SIG-M5 (cell line): Measurements from ENCODE around the gene TNK1.
"Not testable (repeated sequence)": the region's sequence is repeated elsewhere in the genome, so short reads cannot be mapped to it uniquely, and the experiment has no call there.

ENCODE experiments used
- DNase-seq: peaks from one replicate; lab custom pipeline; 2025; lab: John Stamatoyannopoulos, UW

Gene TNK1

DNA sequence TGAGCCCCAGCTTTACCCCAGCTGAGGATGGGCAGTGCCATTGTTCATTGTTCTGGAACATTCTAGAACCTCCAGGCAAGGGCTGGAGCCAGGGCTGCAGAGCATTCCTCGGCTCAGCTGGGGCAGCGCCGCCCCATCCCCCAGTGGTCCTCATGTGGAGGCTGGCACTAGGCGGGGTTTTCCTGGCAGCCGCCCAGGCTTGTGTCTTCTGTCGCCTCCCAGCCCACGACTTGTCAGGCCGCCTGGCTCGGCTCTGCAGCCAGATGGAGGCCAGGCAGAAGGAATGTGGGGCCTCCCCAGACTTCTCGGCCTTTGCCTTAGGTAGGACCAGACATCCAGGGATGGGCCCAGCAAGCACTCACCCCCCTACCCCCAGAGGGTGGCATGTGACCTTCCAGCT lies 25.8 kb upstream of the TNK1 start, which contains the start of gene TMEM95:
Gene TMEM95, plus strand, starts transcription at position 104 of the 400 bp plus-strand sequence. Its CDS starts 49 bp downstream, at position 153.
- no peak for DNase-seq

DNA sequence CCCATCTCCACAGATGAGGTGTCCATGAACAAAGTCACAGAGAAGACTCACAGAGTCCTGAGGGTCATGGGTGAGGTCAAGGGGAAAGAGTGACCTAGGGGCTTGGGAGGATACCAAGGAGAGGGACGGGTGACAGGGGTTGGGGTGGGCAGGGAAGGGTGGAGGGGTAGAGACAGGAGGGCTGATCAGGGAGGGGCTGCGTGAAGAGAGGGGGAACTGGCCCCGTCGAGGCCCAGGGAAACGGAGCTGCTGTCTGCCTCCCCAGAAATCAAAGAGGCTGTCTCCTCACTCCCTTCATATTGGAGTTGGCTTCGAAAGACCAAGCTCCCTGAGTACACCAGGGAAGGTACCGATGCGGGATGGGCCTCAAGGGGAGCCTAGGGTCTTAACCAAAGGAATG lies 25.3 kb upstream of the TNK1 start:
- DNase-seq, result no peak

DNA sequence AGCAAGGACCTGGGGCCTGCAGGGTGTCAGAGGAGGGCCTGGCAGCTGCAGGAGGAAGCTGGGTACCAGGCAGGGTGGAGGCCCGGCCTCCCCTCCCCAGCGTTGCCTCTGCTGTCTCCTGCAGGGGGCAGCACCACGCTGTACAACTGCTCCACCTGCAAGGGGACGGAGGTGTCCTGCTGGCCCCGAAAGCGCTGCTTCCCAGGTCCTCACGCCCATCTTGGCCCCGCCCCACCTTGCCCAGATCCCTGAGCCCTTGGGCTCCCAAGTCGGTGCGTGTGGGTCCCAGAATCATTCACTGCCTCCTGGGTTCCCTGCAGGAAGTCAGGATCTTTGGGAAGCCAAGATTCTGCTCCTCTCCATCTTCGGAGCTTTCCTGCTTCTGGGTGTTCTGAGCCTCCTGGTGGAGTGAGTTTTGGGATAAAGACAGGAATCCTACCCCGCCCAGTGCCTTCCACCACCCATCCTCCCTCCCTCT lies 24.8 kb upstream of the TNK1 start:
- DNase-seq, result no peak

DNA sequence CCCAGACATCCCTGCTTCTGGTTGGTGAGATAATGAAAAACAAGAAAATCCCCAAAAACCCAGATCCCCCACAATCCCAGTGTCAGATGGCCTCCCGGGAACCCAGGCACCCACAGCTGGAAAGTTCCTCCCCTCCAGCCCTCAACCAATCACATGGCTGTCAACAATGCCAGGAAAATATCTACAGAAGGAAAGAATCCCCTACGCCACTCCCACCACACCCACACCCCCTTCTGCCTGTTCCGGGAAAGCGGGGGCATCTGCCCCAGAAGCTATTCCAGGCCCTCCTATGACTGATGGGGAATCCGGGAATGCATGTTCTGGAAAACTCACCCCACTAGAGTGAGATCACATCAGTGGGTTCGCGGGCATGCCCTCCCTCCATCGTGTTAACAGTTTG lies 24.1 kb upstream of the TNK1 start:
- no peak for DNase-seq

DNA sequence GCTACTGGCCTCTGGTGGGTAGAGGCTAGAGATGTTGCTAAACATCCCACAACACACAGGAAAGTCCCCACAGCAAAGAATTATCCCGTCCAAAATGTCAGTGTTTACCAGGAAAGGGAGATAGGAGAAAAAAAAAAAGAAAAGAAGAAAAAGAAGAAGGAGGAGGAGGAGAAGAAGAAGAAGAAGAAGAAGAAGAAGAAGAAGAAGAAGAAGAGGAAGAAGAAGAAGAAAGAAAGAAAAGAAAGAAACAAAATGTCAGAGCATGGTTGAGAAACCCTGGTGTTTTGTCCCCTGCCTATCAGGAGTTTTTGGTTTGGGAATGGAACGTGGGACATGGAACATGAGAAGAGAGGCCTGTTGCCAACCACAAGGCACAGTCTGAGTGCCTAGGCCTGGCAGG lies 23.5 kb upstream of the TNK1 start:
- DNase-seq, result no peak

DNA sequence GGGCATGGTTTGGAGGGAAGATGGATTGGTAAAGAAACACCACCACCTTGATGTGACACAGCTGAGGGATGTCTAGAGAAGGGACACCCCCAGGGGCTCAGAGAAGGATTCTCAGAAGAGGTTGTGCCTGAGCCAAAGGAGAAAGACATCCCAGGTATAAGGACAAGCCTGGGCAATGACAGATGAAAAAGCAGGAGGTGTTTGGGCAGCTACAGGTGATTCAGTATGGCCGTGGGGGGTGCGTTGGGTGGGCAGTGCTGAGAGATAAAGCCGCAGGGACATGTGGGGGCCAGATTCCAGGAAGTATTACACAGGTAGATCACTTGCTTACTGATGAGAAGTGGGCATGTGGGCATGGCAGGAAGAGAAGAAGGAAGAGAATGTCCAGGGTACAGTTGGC lies 19.0 kb upstream of the TNK1 start:
- DNase-seq, result no peak

DNA sequence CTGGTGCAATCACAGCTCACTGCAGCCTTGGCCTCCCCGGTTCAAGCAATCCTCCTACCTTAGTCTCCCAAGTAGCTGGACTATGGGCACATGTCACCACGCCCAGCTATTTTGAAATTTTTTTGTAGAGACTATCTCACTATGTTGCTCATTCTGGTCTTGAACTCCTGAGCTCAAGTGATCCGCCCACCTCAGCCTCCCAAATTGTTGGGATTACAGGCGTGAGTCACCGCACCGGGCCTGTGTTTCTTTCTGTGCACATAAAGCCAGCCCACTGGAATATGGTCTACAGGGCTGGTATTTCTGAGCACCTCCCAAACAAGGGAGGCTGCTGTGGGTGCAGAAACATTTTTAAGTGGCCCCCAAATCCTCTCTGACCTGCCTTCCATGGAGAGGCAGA lies 17.6 kb upstream of the TNK1 start:
- DNase-seq, result no peak

DNA sequence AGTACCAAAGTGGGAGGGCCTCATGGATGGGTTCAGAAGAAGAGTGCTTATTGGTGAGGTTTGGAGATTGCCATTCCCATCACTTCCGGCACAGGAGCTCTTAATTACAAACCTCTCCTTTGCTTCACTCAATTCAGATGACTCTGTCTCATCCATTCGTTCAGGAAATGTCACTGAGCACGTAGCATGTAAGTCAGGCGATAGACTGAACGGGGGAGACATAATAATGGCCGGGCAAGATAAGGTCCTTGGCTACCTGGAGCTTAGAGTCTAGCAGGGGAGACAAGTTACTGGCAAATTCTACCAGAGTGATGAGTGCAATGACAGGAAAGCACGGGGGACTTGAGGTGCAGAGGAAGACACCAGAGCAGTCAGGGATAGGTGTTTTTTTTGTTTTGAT lies 14.9 kb upstream of the TNK1 start:
- not testable (repeated sequence) for DNase-seq

DNA sequence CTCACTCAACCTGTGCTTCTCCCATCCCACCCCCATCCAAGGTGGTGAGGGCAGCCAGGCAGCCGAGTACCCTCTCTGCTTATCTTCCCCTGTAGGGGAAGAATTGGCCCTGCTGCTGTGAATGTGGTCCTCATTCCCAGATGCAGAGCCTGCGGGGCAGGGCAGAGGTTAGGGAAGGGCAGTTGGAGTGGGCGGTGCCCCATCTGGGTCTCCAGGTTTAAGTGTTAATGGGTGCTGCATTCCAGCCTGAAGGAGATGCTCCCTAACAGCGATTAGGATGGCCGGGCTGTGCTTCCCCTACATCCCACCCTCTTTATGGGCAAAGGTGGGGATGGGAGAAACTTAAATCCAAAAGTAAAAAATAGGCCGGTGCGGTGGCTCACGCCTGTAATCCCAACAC lies 13.8 kb upstream of the TNK1 start:
- DNase-seq, result no peak

DNA sequence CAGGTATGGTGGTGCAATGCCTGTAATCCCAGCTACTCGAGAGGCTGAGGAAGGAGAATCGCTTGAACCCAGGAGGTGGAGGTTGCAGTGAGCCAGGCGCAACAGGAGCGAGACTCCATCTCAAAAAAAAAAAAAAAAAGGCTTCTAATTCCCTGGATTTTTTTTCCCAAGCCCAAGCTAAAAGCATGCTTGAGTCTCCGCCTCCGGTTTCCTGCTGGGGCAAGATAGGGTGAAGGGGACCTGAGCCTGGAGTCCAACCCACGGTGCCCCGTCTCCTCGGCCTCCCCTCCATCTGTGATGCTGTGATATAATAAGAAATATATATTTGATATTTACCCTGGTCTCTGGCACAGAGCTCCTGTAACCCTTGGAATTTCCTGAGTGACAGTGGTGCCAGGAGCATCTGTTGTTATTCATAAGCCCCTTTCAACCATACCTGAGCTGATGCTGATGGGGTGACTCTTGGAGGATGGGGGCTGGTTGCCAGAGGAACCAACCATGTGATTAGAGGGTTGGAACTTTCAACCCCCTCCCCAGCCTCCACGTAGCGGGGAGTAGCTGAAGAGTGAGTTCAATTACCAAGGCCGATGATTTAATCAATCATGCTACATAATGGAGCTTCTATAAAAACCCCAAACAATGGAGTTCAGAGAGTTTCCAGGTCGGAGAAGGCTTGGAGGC lies 12.8 kb upstream of the TNK1 start:
- no peak for DNase-seq

DNA sequence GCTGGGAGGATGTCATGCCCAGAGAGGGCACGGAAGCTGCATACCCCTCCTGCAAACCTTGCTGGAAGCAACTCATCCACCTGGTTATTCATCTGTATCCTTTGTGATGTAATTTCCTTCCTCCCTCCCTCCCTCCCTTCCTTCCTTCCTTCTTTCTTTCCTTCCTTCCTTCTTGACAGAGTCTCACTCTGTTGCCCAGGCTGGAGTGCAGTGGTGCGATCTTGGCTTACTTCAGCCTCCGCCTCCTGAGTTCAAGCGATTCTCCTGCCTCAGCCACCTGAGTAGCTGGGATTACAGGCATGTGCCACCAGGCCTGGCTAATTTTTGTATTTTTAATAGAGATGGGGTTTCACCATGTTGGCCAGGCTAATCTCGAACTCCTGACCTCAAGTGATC lies 12.3 kb upstream of the TNK1 start:
- DNase-seq, result not testable (repeated sequence)

DNA sequence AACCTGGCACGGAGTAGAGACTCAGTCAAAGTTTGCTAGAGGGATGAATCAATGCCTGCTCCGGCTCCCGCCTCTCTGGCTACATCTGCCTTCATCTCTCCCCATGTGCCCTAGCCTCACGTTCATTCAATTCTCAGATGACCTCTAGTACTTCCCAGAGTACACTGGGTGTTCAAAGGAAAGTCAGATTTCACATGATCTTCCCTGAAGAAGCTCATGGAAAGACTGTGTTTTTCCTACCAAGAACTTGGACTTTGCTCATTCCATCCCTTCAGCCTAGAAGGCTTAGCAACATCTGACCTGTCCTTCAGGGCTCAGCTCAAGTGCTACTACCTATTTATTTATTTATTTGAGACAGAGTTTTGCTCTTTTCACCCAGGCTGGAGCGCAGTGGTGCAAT lies 11.1 kb upstream of the TNK1 start:
- DNase-seq, result no peak

DNA sequence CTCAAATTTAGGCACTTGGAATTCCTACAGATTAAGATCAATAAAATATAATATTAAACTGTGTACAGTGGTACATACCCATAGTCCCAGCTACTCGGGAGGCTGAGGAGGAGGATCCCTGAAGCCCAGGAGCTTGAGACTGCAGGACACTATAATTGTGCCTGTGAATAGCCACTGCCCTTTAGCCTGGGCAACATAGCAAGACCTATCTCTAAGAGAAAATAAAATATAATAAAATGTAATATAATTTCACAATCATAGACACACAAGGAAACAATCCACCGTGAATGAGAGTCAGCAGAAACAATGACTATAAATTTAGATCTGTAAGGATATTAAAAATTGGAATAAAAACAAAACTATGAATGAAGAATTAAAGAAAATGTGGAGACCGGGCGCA lies 10.0 kb upstream of the TNK1 start:
- DNase-seq, result no peak

DNA sequence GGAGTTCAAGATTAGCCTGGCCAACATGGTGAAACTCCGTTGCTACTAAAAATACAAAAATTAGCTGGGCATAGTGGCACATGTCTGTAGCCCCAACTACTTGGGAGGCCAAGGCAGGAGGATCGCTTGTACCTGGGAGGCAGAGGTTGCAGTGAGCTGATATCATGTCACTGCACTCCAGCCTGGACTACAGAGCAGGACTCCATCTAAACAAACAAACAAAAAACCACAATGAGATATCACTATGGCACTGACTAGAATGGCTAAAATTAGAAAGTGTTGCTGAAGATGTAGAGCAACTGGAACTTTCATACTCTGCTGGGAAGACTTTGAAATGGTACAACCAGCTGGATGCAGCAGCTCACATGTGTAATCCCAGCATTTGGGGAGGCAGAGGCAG lies 6.5 kb upstream of the TNK1 start:
- DNase-seq, result no peak

DNA sequence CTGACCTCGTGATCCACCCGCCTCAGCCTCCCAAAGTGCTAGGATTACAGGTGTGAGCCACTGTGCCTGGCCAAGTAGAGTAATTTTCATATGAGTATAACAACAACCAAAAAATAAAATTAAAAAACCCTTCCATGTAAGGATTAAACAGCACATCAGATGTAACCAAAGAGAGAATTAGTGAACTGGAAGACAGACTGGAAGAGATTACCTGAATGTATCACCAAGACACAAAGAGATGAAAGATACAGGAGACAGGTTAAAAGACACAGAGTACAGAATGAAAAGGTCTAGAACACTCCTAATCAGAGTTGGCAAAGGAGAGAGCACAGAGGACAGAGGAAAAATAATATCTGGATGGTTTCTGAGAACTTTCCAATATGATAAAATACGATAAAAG lies 1.8 kb upstream of the TNK1 start:
- DNase-seq, result no peak

DNA sequence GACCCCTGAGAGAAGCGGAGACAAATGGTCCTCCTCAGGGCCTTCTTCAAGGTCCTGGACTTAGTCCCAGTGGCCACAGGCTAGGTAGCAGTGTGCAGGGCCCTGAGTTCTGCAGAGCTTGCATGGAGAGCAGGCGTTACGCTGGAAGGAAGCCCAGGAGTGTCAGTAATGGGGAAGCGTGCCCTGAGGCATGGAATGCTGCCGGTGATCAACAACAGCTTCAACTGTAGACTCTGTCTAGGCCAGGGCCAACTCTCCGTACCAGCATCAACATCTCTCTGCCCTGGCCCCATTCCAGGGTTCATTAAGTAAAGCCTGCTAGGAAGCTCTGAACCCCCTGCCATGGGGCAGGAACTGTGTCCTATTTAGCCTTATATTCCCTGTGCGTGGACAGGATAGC lies 568 bp upstream of the TNK1 start:
- DNase-seq, result no peak

DNA sequence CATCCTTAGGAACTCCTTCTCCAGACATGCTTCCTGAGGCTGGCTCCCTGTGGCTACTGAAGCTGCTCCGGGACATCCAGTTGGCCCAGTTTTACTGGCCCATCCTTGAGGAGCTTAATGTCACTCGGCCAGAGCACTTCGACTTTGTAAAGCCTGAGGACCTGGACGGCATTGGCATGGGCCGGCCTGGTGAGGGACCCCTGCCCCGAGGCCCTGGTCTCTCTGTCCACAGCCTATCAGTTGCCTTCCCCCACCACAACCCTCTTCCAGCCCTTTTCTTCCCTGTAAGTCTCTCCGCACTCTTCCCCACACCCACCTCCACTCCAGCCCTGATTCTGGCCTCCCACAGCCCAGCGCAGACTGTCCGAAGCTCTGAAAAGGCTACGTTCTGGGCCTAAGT lies 2.0 kb downstream of the TNK1 start:
- no peak for DNase-seq

DNA sequence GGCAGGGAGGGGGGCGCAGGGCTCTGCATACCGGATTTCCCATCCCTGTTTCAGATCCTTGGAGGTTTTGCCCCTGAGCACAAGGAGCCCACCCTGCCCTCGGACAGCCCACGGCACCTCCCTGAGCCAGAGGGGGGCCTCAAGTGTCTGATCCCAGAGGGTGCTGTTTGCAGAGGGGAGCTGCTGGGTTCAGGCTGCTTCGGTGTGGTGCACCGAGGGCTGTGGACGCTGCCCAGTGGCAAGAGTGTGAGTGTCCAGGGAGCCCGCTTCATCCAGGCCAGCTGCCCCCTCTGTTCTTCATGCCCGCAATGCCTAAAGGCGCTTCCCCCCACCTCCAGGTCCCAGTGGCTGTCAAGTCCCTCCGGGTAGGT lies 2.5 kb downstream of the TNK1 start:
- no peak for DNase-seq

DNA sequence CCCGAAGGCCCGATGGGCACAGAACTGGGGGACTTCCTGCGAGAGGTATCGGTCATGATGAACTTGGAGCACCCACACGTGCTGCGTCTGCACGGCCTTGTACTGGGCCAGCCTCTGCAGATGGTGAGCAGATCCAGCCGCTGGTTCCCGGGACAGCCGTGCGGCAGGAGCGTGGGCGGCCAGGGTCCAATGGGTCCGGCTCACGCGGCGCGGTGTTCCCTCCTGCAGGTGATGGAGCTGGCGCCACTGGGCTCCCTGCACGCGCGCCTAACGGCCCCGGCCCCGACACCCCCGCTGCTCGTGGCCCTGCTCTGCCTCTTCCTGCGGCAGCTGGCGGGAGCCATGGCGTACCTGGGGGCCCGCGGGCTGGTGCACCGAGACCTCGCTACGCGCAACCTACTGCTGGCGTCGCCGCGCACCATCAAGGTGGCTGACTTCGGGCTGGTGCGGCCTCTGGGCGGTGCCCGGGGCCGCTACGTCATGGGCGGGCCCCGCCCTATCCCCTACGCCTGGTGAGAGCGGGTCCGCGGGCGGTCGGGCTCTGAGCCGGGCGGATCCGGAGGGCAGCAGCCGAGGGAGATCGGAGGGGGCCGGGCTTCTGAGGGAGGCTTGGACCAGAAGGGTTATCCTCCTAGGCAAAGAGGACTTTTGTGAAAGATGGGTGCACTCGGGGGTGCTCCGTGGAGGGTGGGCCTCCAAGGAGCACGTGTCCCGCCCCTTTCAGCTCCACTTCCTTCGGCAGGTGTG lies 3.0 kb downstream of the TNK1 start:
- DNase-seq, result no peak

DNA sequence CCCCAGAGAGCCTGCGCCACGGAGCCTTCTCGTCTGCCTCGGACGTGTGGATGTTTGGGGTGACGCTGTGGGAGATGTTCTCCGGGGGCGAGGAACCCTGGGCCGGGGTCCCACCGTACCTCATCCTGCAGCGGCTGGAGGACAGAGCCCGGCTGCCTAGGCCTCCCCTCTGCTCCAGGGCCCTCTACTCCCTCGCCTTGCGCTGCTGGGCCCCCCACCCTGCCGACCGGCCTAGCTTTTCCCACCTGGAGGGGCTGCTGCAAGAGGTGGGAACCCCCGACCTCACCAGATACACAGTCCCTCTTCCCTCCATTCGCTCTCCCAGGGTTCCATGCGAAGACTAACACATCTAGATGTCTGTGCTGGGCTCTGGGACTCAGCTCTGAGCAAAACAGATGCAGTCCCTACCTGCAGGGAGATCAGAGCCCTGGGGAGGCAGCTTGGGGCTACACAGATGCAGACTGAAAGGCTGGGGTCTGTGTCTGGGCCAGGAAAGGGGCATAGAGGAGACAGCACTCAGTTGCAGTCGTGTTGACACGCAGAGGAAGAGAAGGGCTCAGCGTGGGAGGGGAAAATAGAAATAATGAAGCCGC lies 3.7 kb downstream of the TNK1 start:
- DNase-seq, result no peak

DNA sequence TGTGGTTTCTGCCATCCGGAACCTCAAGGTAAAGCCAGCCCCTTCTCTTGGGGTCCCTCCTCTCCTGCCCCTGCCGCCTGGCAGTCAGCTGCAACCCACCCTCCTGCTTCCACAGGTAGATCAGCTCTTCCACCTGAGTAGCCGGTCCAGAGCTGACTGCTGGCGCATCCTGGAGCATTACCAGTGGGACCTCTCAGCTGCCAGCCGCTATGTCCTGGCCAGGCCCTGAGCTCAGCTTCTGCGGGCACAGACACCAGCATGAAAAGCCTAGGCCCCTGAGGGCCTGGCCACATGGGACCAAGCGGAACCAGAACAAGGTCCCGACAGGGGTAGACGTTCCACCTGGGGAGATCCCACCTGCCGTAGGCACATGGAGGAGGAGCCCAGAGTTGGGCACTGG lies 8.0 kb downstream of the TNK1 start:
- no peak for DNase-seq

DNA sequence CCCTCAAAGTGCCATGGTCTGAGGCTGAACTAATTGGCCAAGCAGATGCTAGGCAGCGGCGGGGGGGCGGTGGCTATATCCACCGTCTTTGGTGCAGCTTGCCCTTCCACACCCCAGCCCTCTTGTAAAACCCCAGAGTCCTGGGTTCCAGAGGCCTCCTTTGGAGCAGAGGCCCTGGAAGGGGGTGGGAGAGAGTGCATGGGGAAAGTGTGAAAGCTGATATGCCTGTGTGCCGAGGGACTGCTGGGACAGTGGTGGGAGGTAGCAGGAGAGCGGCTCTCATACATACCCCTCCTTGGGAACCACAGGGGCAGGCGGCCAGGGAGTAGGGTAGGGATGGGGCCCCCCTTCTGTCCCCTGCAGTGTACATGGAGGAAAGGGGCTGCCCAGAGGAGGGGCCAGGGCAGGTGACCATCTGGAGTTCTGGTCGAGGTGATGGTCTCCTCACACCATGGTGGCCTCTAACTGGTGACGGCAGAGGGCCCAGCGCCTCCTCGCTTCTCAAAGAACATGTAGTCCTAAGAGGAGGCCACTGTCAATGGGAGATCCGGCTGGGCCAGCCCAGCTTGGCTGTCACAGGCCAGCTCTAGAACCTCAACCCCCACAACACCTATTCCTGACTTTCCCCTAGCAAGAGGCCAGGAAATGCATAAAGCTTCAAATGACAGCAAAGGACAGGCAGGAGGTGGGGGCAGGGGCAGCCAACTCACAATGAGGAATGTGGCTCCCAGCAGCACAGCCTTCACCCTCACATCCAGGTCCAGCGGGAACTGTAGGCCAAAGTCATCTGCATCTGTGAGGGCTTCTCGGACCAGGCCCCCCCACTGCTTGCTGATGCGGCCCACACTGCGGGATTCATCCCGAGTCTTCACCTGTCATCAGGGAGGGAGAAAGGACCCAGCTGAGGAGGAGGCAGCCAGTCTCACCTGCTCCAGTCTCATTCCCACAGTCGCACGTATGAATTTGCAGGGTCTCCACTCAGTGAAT lies 9.3 kb downstream of the TNK1 start:
- DNase-seq, result no peak
